ACC112 (cell line): Measurements from ENCODE around the gene DNAJB6.
A peak's percentile ranks its signal among the peaks of the same experiment; 100 is the strongest.

Experiments used
- H2AFZ ChIP-seq: fragments of 200-600 bp; sonication (generic); one replicate; pipeline ENCODE4 v1.6.0; 2017; ENCODE audit warnings: antibody characterized with exemption, low read length; ENCODE audit not compliant: unreplicated experiment
- H3K27ac ChIP-seq: fragments of 200-600 bp; sonication (generic); 2 replicates; pipeline ENCODE4 v1.5.1; 2014; ENCODE audit warnings: low read depth, mild to moderate bottlenecking, antibody characterized with exemption, low read length, moderate library complexity
- H3K27me3 ChIP-seq: fragments of 200-600 bp; sonication (generic); 2 replicates; pipeline ENCODE4 v1.6.1; 2014; ENCODE audit warnings: mild to moderate bottlenecking, antibody characterized with exemption, low read length, moderate library complexity, mixed read lengths; ENCODE audit not compliant: insufficient read depth
- H3K36me3 ChIP-seq: fragments of 200-600 bp; sonication (generic); 2 replicates; pipeline ENCODE4 v1.6.1; 2016; ENCODE audit warnings: mild to moderate bottlenecking, antibody characterized with exemption, low read length, moderate library complexity, mixed read lengths; ENCODE audit not compliant: insufficient read depth
- H3K4me1 ChIP-seq: fragments of 200-600 bp; sonication (generic); one replicate; pipeline ENCODE4 v1.6.1; 2016; ENCODE audit warnings: low read length, mixed read lengths; ENCODE audit not compliant: insufficient read depth, unreplicated experiment, control insufficient read depth
- H3K4me3 ChIP-seq: fragments of 200-600 bp; sonication (generic); 2 replicates; pipeline ENCODE4 v1.5.1; 2014; ENCODE audit warnings: mild to moderate bottlenecking, low read depth, low read length
- H3K79me2 ChIP-seq: fragments of 200-600 bp; sonication (generic); one replicate; pipeline ENCODE4 v1.6.0; 2016; ENCODE audit warnings: low read length; ENCODE audit not compliant: control insufficient read depth, unreplicated experiment, insufficient read depth

DNAJB6 gene

DNA sequence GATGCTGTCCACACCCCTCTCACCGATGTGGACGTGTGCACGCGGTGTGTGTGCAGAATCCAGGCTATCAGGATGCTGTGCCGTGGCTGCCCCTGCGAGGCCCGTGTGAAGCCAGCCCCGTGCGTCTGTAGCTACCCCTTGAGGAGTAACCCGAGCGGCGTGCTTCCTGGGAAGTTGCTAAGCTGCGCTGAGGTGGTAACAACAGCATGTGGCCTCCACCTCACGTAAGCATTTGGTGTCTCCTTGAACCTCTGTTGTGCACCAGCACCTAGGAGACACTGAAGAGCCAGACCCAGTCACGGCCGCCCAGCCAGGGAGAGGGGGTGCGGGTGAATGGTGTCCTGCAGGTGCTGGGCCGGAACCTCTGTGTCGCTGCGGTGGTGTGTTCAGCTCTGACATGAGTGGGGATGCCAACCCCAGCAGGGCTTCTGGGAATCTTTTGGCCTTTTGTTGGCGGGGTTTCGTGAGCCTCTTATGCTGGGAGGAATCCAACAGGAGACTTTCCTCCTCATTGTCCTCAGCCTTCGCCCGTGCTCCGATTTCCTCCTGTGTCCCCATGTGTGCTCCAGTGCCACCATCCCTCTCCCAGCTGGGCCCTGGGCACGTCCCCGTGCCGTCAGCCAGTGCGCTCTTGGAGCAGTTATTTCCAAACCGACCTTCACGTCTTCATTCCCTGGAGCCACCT is 60.4 kb downstream of the DNAJB6 start:
- Histone ChIP-seq H3K27me3 (no peaks in the 10 kb centered on the region), H3K27ac (peak overlapping the region; percentile 48; the same call in 1 of the 2 replicates), H2AFZ (no peak overlapping the region), H3K36me3 (0 out of 2 replicates have a peak, but pooled peaks cover 7% of the 10 kb centered on the region), H3K4me3 (no peak overlapping the region), H3K79me2 (peaks cover 18% of the 10 kb centered on the region), H3K4me1 (peaks cover 29% of the 10 kb centered on the region)

DNA sequence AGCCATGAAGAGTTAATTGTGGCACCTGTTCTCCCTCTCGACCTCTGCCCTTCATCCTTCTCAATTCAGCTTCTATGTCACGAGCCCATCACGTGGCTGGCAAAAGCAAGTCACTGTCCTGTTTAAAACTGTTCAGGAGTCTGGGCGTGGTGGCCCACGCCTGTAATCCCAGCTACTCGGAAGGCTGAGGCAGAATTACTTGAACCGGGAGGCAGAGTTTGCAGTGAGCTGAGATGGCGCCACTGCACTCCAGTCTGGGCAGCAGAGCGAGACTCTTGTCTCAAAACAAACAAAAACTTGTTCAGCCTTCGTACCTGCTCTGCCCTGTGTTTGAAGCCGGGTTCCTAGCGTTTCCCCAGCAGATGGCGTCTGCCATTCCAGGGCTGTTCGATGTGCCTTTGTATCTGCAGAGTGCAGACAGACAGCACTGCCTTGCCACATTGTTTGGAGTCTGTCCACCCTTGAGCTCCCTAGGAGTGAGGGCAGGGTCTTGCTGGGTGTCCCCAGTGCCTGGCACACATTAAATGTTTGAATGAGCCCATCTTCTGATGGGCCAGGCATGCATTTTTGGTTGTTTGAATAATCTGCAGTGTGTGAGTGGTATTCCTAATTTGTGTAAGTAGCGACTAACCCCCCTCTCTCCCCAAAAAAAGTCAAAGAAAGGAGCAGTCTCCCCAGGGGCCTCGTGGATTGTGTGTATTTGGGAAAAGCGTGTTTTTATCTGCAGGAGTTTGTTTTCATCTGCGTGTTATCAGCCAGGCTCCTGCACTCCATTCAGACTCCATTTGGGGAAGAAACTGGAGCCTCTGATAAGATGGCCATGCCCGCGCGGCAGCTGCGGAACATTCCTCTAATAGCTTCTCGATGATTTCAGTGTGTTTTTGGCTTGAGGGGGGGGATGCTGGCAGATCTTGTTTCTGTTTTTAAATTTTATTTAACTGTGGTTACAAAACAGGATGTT is 61.2 kb downstream of the DNAJB6 start:
- H3K4me1 ChIP-seq = peaks cover 29% of the 10 kb centered on the region
- peak overlapping the region; percentile 61 for H3K4me3 ChIP-seq
- H3K27me3 ChIP-seq = no peaks in the 10 kb centered on the region
- H3K79me2 ChIP-seq = peaks cover 18% of the 10 kb centered on the region
- H3K27ac ChIP-seq = peak overlapping the region; percentile 72
- H3K36me3 ChIP-seq = 0 out of 2 replicates have a peak, but pooled peaks cover 7% of the 10 kb centered on the region
- peak overlapping the region; percentile 10 for H2AFZ ChIP-seq

- H3K36me3 ChIP-seq = 0 out of 2 replicates have a peak, but pooled peaks cover 3% of the 10 kb centered on the region
These were observed 62.4 kb downstream of the DNAJB6 start for GRCh38 chr7:157399086-157399687.

GRCh38 chr7:157400171-157400860 is 63.5 kb downstream of the DNAJB6 start:
- Histone ChIP-seq H3K4me3 (no peak overlapping the region), H3K36me3 (0 out of 2 replicates have a peak, but pooled peaks cover 3% of the 10 kb centered on the region), H3K4me1 (peaks cover 25% of the 10 kb centered on the region), H3K27ac (no peak overlapping the region), H3K27me3 (no peaks in the 10 kb centered on the region), H2AFZ (no peak overlapping the region), H3K79me2 (peaks cover 10% of the 10 kb centered on the region)

More at GRCh38 chr7:157399086-157399687, 62.4 kb downstream of the DNAJB6 start:
- no peak overlapping the region for H2AFZ ChIP-seq
- H3K27me3 ChIP-seq = no peaks in the 10 kb centered on the region
- peaks cover 10% of the 10 kb centered on the region for H3K79me2 ChIP-seq
- H3K4me3 ChIP-seq = no peak overlapping the region
- peak overlapping the region; percentile 72 for H3K27ac ChIP-seq
- H3K4me1 ChIP-seq = peaks cover 22% of the 10 kb centered on the region

- H3K4me3 ChIP-seq = no peak overlapping the region
- H2AFZ ChIP-seq = no peak overlapping the region
- H3K4me1 ChIP-seq = peaks cover 32% of the 10 kb centered on the region
- peaks cover 10% of the 10 kb centered on the region for H3K79me2 ChIP-seq
- no peak overlapping the region for H3K27ac ChIP-seq
- 0 out of 2 replicates have a peak, but pooled peaks cover 3% of the 10 kb centered on the region for H3K36me3 ChIP-seq
- no peaks in the 10 kb centered on the region for H3K27me3 ChIP-seq
These were observed 65.0 kb downstream of the DNAJB6 start for GRCh38 chr7:157401567-157402387.

DNA sequence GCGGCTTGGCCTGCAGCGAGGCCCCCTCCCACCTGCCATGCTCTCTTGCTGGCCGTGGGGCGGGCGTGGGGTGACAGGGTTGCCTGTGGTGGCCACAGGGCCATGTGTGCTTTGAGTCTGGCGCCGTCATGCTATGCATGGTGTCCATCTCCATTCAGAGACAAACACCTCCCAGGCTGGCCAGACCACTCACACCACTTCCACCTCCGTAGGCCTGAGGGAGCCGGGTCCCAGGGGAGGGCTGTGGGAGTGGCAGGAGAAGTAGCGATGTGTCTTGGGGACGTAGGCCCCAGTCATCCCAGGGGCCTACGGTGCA is 65.5 kb downstream of the DNAJB6 start:
- Histone ChIP-seq H3K4me1 (peaks cover 32% of the 10 kb centered on the region), H3K27ac (no peak overlapping the region), H3K36me3 (0 out of 2 replicates have a peak, but pooled peaks cover 3% of the 10 kb centered on the region), H3K4me3 (no peak overlapping the region), H3K79me2 (peaks cover 10% of the 10 kb centered on the region), H2AFZ (no peak overlapping the region), H3K27me3 (no peaks in the 10 kb centered on the region)

GRCh38 chr7:157402911-157403534 is 66.2 kb downstream of the DNAJB6 start:
- Histone ChIP-seq H3K4me3 (no peak overlapping the region), H3K4me1 (peaks cover 25% of the 10 kb centered on the region), H3K79me2 (peaks cover 10% of the 10 kb centered on the region), H2AFZ (no peak overlapping the region), H3K36me3 (0 out of 2 replicates have a peak, but pooled peaks cover 3% of the 10 kb centered on the region), H3K27me3 (no peaks in the 10 kb centered on the region), H3K27ac (no peak overlapping the region)

DNA sequence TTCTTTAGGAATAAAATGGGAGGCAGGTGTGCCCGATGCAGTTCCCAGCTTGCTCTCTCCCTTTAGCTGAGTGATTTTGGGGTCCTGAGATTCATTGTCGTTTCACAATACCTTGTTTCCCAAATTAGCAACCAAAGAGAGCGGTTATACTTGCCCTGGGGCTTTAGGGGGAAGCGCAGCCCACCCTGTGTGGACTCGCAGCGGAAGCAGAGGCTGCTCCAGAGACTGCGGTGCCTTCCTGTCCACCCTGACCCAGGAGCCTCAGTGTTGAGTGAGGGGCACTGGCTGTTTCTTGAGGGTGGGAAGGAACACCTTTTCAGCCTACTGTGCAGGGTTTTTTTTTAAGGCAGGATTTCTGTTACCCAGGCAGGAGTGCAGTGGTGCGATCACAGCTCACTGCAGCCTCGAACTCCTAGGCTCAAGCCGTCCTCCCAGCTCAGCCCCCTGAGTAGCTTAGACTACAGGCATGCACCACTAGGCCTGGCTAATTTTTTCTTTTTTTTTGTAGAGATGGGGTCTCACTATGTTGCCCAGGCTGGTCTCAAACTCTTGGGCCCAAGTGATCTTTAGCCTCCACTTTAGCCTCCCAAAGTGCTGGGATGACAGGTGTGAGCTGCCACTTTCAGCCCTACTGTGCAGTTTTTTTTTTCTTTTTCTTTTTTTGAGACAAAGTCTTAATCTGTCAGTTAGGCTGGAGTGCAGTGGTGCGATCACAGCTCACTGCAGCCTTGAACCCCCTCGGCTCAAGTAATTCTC is 67.0 kb downstream of the DNAJB6 start:
- H3K79me2 ChIP-seq = peaks cover 8% of the 10 kb centered on the region
- no peak overlapping the region for H2AFZ ChIP-seq
- no peak overlapping the region for H3K4me3 ChIP-seq
- peaks cover 20% of the 10 kb centered on the region for H3K4me1 ChIP-seq
- H3K27ac ChIP-seq = no peak overlapping the region
- H3K36me3 ChIP-seq = 0 out of 2 replicates have a peak, but pooled peaks cover 3% of the 10 kb centered on the region
- H3K27me3 ChIP-seq = no peaks in the 10 kb centered on the region
